HTERT RPE-1 (cell line): ENCODE data around the gene TCEA3.

Experiments
- in situ Hi-C: fragments of 300-500 bp; cut with MboI; formaldehyde crosslinking; loops from 4 replicates; pipeline ENCODE4 v1.14.3; 2020; ENCODE audit warnings: low sequenced_read_pairs

TCEA3 gene

DNA sequence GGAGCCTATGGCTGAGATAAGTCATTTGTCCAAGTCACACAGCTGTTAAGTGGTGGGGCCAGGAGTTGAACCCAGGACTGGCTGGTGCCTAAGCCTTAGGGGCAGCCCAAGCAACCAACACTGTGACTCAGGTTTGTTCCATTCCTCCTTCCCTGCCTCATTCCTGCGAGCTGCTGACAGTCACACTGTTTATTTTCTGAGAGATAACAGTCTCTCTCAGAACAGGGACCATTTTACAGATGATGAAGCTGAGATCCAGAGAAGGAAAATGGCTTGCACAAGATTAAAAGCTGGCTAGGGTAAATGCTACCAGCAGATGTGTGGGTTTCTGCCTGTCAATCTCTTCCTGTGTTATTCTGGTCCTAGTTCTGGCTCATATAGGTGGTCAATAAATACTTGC lies 24.3 kb upstream of the TCEA3 start:
- in situ Hi-C loops: no loop called here

DNA sequence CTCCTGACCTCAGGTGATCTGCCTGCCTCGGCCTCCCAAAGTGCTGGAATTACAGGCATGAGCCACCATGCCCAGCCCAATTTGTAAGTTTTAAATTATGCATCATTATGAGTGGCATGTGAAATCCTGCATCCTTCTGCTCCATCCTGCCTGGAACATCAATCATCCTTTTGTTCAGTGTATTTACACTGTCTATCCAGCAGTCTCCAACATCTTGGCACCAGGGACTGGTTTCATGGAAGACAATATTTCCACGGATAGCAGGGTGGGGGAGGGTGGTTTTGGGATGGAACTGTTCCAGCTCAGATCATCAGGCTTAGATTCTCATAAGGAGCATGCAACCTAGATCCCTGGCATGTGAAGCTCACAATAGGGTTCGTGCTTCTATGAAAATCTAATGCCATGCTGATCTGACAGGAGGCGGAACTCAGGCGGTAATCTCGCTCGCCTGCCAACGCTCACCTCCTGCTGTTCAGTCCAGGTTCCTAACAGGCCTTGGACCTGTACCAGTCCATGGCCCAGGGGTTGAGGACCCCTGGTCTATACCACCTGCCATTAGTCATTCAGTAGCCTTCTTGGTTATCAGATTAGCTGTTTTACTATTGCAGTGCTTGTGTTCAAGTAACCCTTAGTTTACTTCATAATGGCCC lies 22.2 kb upstream of the TCEA3 start:
- in situ Hi-C loops: no loop called here

- in situ Hi-C loops: no loop called here
Observed at GRCh38 chr1:23444596-23445390, 20.2 kb upstream of the TCEA3 start.

DNA sequence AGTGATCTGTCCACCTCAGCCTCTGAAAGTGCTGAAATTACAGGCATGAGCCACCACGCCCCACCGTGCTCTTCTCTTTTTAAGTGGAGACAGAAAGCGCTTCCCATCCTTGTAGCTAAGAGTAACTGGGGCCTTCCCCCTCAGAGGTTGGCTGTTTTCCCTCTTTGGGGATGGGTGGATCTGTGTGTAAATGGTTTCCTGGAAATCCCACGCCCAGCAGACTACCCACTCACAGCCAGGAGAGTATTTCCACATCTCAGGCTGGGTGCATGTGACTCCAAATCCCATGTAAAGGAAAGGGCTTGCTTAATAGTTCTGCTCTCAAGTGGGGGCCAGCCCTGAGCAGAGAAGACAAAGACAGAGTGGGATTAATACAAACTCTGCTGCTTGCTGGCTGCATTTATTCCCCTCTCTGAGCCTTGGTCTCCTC lies 19.6 kb upstream of the TCEA3 start:
- in situ Hi-C loops: no loop called here

DNA sequence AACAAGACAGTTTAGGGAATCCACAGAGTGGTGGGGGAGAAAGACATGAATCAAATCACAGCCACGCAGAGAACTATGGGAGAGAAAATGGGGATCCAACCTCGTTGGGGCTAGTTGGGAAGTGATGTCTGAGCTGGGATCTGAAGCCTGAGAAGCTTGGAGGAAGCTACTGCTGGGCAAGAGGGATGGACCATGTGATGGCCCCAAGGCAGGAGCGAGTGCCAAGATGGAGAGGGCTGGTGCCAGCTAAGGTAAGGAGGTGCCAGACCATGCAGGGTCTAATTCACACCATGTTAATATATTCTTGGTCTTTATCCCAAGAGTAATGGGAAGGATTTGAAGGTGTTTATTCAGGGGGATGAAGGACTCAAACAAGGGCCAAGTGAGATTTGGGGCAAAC lies 18.2 kb upstream of the TCEA3 start:
- in situ Hi-C loops: no loop called here

DNA sequence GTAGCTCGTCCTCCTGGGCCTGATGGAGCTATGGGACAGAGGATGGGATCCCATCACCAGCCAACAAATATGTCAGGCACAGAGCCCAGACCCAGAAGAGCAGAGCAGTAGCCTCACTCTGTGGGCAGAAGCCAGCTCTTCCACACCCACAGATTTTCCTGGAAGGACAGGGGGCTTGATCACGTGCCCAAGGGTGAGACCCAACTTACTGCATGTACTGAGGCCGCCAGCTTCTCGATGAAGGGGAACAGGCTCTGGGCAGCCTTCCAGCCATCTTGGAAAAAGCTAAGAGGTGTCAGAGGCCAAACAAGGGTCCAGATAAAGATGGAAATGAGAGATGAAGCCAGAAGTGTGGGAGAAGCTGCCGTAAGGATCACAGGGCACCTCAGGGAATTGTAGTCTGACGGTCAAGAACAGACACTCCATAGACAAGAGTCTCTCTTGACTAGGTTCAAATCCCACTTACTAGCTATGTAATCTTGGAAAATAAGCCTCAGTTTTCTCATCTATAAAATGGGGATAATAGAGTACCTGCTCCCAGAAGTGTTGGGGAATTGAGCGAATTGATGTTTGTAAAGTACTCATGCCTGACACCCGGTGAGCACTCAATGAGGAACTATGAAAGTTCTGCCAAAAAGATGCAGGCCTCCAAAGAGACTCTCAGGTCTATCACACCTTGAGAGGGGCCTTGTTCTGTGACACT lies 17.0 kb upstream of the TCEA3 start:
- in situ Hi-C loops: no loop called here

- in situ Hi-C loops: no loop called here
Observed at GRCh38 chr1:23438545-23438944, 14.0 kb upstream of the TCEA3 start.

- in situ Hi-C loops: no loop called here
Observed at GRCh38 chr1:23437355-23437664, 12.8 kb upstream of the TCEA3 start.

DNA sequence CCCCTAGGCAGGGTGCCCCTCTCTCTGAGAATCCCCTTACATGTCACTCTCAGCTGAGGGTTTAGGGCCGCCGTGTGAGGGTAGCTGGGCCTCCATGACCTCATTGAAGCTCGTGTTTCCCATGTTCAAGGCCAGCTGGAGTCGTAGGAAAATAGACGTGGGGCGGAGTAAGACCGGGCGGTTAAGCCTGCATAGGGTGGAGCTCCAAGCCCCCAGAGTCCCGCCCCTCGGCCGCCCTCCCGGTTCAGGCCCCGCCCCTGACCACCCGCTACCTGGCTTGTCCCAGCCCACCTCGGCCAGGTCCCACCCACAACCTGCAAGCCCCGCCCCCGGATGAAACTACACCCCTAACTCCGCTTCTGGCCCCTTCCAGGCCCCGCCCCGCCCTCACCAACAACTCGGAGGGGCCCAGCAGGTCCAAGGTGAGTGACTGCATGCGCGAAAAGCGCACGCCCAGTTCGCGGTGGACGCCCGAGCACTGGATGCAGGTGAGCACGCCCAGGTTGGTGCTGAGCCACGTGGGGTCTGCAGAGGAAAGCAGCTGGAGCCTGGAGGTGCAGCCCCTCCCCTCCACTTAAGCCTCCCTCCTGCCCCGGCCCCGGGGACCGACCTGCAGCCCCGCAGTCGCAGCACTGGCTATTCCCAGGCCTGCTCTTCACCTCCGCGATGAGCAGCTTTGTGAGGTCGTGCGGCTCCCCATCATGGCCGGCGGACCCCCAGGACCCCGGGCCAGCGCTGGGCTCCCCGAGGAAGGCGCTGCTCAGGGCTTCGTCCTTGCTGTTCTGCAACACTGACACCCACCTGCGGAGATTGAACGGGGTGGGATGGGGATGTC lies 12.2 kb upstream of the TCEA3 start:
- in situ Hi-C loops: no loop called here

DNA sequence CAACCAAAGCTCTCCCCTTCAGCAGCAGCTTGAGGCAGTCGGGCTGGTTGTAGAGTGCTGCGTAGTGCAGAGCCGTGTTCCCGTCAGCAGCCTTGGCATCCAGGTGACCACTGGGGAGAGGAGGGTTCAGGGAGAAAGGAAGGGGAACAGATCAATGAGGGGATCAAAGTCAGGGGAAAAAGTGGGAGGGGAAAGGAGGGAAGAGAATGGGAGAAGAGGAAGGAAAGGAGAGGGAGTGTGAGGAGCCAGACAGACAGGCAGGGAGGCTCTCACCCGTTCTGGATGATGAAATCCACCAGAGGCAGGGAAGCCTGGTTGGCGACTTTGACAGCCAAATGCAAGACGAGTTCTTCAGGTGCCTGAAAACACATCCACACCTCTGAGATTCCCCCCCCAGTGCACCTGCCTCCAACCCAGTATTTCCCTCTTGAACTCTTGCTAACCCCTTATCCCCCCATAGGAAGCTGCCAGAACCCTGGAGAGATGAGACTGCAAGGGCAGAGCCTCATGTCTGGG lies 9.8 kb upstream of the TCEA3 start:
- in situ Hi-C loops: no loop called here

- in situ Hi-C loops: no loop called here
Observed at GRCh38 chr1:23433122-23433521, 8.6 kb upstream of the TCEA3 start.

- in situ Hi-C loops: no loop called here
Observed at GRCh38 chr1:23431431-23431830, 6.9 kb upstream of the TCEA3 start.

GRCh38 chr1:23430803-23431202 lies 6.3 kb upstream of the TCEA3 start:
- in situ Hi-C loops: no loop called here

- in situ Hi-C loops: no loop called here
Observed at GRCh38 chr1:23428136-23428905, 3.8 kb upstream of the TCEA3 start.

DNA sequence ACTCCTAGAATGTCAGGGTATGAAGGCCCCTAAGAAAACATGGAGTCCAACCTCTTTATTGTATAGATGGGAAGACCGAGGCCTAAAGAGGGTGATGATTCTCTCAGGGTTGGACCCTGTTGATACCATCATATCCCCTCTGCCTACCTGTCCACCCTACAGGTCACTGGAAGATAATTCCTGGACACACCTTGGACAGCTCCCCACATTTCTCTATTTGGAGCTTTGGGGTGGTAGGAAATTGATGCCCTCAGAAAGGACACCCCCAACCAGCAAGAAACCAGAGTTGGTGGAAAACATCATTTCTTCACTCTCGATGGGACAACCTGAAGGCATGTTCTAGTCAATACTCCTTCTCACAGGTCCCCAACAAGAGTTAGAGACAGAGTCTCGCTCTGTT lies 3.0 kb upstream of the TCEA3 start:
- in situ Hi-C loops: no loop called here

GRCh38 chr1:23426828-23427227 lies 2.3 kb upstream of the TCEA3 start:
- in situ Hi-C loops: no loop called here

DNA sequence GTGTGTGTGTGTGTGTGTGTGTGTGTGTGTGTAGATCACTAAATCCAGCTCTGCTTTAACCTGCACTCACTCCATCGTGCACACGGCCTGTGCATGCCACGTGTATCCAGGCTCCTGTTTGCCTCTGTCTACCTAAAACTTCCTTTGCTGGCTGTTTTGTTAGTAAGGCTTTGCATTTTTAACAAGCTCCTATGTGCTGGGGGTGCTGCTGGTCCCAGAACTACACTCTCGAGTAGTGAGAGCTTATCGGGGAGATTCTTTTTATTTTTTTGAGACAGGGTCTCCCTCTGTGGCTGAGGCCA lies 596 bp upstream of the TCEA3 start:
- in situ Hi-C loops: no loop called here

DNA sequence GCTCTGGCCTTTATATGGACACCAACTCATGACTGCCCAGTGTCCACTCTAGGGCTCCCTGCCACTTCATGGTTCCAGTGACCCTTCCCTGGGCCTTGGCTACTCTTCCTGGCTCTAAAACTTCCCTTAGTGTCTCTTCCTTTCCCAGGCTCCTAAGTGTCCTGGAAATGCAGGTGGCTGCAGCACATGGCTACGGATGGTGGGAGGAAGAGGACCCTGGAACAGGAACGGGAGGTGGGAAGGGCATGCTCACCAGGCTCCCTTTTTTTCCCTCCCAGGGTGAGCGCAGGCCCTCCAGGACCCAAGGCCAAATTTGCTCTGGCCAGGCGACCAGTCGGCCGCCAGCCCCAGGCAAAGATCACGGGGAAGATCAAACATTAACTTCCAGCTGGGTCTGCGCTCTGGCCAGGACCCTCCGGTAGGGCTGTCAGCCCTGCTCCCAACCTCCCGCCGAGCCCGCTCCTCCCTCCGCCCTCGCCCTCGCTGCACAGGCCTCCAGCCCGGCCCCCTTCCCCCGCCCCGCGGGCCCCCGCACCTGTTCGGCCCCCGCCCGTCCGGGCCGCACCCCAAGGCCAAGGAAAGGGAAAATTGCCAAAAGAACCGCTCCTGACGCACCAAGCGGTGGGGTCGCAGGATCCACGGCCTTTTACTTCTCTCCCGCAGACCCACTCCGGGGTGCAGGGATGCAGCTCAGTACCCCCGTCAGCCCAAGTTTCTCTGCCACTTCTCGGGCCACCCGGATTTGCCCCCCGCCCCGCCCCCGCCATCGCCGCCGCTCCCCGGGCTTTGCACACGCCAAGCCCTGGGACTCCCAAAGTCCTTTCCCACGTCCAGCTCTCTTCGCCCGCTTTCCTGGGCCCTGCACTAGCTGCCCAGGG lies 894 bp downstream of the TCEA3 start:
- in situ Hi-C loops: no loop called here

- in situ Hi-C loops: no loop called here
Observed at GRCh38 chr1:23422941-23423340, 1.6 kb downstream of the TCEA3 start.
